B cell (primary cell): ENCODE data around the gene CHMP6. TPM values are rescaled to one million over a fixed set of nuclear protein-coding genes. Genes with fewer than 3 reads are reported as not detected.

Experiments
- ATAC-seq: fragments of 200-7000 bp; cut with Tn5 transposase; one replicate; pipeline ENCODE4 v1.10.0; 2021; ENCODE audit warnings: low read depth, mild to moderate bottlenecking, moderate number of reproducible peaks, moderate library complexity
- CTCF ChIA-PET: fragments of 350-600 bp; sonication (Branson Sonifier 250); formaldehyde crosslinking; loops from one replicate; lab custom pipeline; 2021; ENCODE audit warnings: antibody characterized with exemption, inconsistent platforms; lab: Charles Lee
- POLR2A ChIA-PET: fragments of 350-600 bp; sonication (Branson Sonifier 250); formaldehyde crosslinking; loops from one replicate; lab custom pipeline; 2021; ENCODE audit warnings: antibody characterized with exemption; lab: Charles Lee
- DNase-seq: peaks from one replicate; pipeline ENCODE4 v3.0.0; 2013
- H2AFZ ChIP-seq: 2 replicates; pipeline ENCODE4 v1.6.1; 2012; ENCODE audit warnings: mild to moderate bottlenecking, low read depth, low read length; ENCODE audit not compliant: insufficient read depth, poor library complexity, severe bottlenecking
- H3K27ac ChIP-seq, 2 donors: 1 replicate in 1 of 2; 2 replicates in 1 of 2; pipeline ENCODE4 v1.5.1; 2012 to 2013; ENCODE audit warnings: low read length in 2 of 2, mild to moderate bottlenecking in 2 of 2, moderate library complexity in 1 of 2
- H3K27me3 ChIP-seq, 4 experiments: fragments of 200-600 bp in 1 of 4; sonication (generic) in 1 of 4; replicated peaks in 1 of 4; 1 replicate in 2 of 4; 2 replicates in 2 of 4; pipeline versions ENCODE4 v1.6.1 to v1.7.0; 2013 to 2016; ENCODE audit warnings: low read length in 3 of 4, mild to moderate bottlenecking in 2 of 4, mixed read lengths in 1 of 4, moderate library complexity in 1 of 4; ENCODE audit not compliant: insufficient read depth in 4 of 4, control insufficient read depth in 3 of 4; ENCODE audit errors: control extremely low read depth in 1 of 4
- H3K36me3 ChIP-seq, 2 experiments: replicated peaks in 1 of 2; 1 replicate in 1 of 2; 2 replicates in 1 of 2; pipeline versions ENCODE4 v1.6.1 to v1.7.1; 2013; ENCODE audit warnings: low read length in 1 of 2; ENCODE audit not compliant: insufficient read depth in 2 of 2, control insufficient read depth in 1 of 2; ENCODE audit errors: control extremely low read depth in 1 of 2, extremely low read depth in 1 of 2
- H3K4me1 ChIP-seq, 2 donors: fragments of 200-600 bp in 1 of 2; sonication (generic) in 1 of 2; 1 replicate in 1 of 2; 2 replicates in 1 of 2; pipeline versions ENCODE4 v1.5.1 to v1.6.1; 2013 to 2017; ENCODE audit warnings: low read length in 2 of 2; ENCODE audit not compliant: control insufficient read depth in 2 of 2, insufficient read depth in 2 of 2
- H3K4me2 ChIP-seq: replicated peaks from 2 replicates; pipeline ENCODE3; 2012; ENCODE audit warnings: mild to moderate bottlenecking, low read depth, low read length; ENCODE audit not compliant: poor library complexity, severe bottlenecking
- H3K4me3 ChIP-seq, 5 experiments: fragments of 200-600 bp in 1 of 5; sonication (generic) in 1 of 5; 1 replicate in 3 of 5; 2 replicates in 2 of 5; pipeline versions ENCODE4 v1.5.1 to v1.7.0; 2011 to 2016; ENCODE audit warnings: low read length in 4 of 5, mild to moderate bottlenecking in 4 of 5, low read depth in 2 of 5, control low read depth in 1 of 5, moderate library complexity in 1 of 5; ENCODE audit not compliant: insufficient read depth in 1 of 5; ENCODE audit errors: control extremely low read depth in 1 of 5, extremely low read depth in 1 of 5
- H3K79me2 ChIP-seq: fragments of 200-600 bp; sonication (generic); one replicate; pipeline ENCODE4 v1.6.0; 2016; ENCODE audit warnings: low read length; ENCODE audit not compliant: control insufficient read depth, insufficient read depth
- H3K9ac ChIP-seq: fragments of 200-600 bp; sonication (generic); 2 replicates; pipeline ENCODE4 v1.6.1; 2017; ENCODE audit warnings: mild to moderate bottlenecking, low read length, moderate library complexity
- H3K9me3 ChIP-seq, 3 donors: one replicate each; pipeline versions ENCODE4 v1.6.1 to v1.7.1; 2013; ENCODE audit warnings: low read length in 2 of 3; ENCODE audit not compliant: control insufficient read depth in 2 of 3, insufficient read depth in 1 of 3; ENCODE audit errors: control extremely low read depth in 1 of 3
- H4K20me1 ChIP-seq: 2 replicates; pipeline ENCODE4 v1.6.0; 2012; ENCODE audit warnings: mild to moderate bottlenecking, low read length; ENCODE audit not compliant: insufficient read depth, control insufficient read depth, poor library complexity, severe bottlenecking
- H3K27ac Mint-ChIP-seq: one replicate; pipeline ENCODE4 v1.8.0; 2021; ENCODE audit warnings: mixed read lengths
- H3K27me3 Mint-ChIP-seq: one replicate; pipeline ENCODE4 v1.8.0; 2021; ENCODE audit warnings: mixed read lengths
- H3K4me1 Mint-ChIP-seq: one replicate; pipeline ENCODE4 v1.8.0; 2021; ENCODE audit warnings: mixed read lengths
- H3K4me3 Mint-ChIP-seq: one replicate; pipeline ENCODE4 v1.8.0; 2021; ENCODE audit warnings: mixed read lengths
- H3K9me3 Mint-ChIP-seq: one replicate; pipeline ENCODE4 v1.8.0; 2022; ENCODE audit warnings: mixed read lengths; ENCODE audit not compliant: insufficient read depth
- EZH2 ChIP-seq: IDR thresholded peaks from 2 replicates; pipeline ENCODE4 v1.6.1; 2012; ENCODE audit warnings: borderline replicate concordance, low read depth, mild to moderate bottlenecking, moderate library complexity, low read length; ENCODE audit not compliant: insufficient read depth, poor library complexity, severe bottlenecking
- WGBS: methylation state at CpG from one replicate; pipeline ENCODE4 v1.1.5; 2013; ENCODE audit warnings: missing lambda C conversion rate; ENCODE audit not compliant: insufficient coverage; 5-methylcytosine and 5-hydroxymethylcytosine counted together
- intact Hi-C: fragments of 100-400 bp; cut with micrococcal nuclease; formaldehyde crosslinking; loops from one replicate; pipeline ENCODE4 v1.10.0; 2022
- polyA plus RNA-seq: library from polyadenylated mRNA; depleted of rRNA; stranded (reverse); fragments of >200 nt; gene quantifications from 2 replicates; pipeline ENCODE4 v1.2.3, GENCODE V29; 2012
- total RNA-seq, 2 donors: library from RNA; stranded (reverse); fragments of 120-200 nt in 1 of 2; gene quantifications; 1 replicate in 1 of 2; 2 replicates in 1 of 2; pipeline versions ENCODE4 v1.2.3 to v1.2.4, GENCODE V29; 2013 to 2022
- TF ChIP-seq, protein P1 (sequence below): fragments of 200-600 bp; IDR thresholded peaks from one replicate; pipeline ENCODE4 v1.8.0; 2022; ENCODE audit warnings: antibody characterized with exemption, mild to moderate bottlenecking

CHMP6 gene
- total and polyA plus RNA-seq, 2 donors (not counting 1 experiment from before 2014, with no cell fraction given): 21.2 to 46.2 TPM

DNA sequence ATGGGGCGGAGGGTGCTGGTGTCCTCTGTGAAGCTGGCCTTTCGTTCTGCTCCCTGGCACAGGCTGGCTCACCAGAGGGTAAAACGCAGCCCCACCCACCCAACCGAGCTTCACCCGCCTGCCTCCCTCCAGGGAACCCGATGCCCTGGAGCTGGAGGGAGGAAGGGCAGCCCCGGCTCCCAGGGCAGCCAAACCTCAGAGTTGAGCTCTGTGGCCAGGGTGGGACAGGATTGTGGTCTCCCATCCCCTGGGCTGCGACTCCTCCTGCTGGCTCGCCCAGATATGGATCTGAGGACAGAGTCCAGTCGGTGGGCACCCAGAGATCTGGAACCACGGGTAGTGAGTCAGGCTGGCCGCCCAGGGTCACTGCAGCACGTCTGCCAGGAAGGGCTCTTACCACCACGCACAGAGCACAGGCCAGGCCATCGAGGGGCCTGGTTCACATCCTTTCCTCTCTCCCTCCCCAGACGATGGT, 42.6 kb upstream of the CHMP6 start:
- peaks cover 0 to 4% (median 0%) of the 10 kb centered on the region in 3 donors for H3K9me3 ChIP-seq
- peaks cover 0 to 30% of the 10 kb centered on the region in 2 experiments for H3K36me3 ChIP-seq
- peaks cover 14% of the 10 kb centered on the region for H3K4me1 Mint-ChIP-seq
- H3K9me3 Mint-ChIP-seq: no peaks in the 10 kb centered on the region
- no peak overlapping the region for H3K4me2 ChIP-seq
- intact Hi-C loops: no loop called here
- ChIA-PET POLR2A (no interaction called here), CTCF (interaction anchor here (0.6 to 1.2 kb wide), 2 partner anchors 38 to 62 kb away, joined by 4 read pairs; no protein-coding TSS in a partner anchor)
- H3K27me3 ChIP-seq: no peaks in the 10 kb centered on the region
- no peaks in the 10 kb centered on the region for H3K27me3 Mint-ChIP-seq
- no peak overlapping the region for H2AFZ ChIP-seq
- DNase-seq: no peak
- ATAC-seq: no peak
- no peak overlapping the region for H3K4me3 Mint-ChIP-seq
- H3K79me2 ChIP-seq: no peaks in the 10 kb centered on the region
- no peak overlapping the region for H3K27ac ChIP-seq
- TF ChIP-seq, protein P1, sequence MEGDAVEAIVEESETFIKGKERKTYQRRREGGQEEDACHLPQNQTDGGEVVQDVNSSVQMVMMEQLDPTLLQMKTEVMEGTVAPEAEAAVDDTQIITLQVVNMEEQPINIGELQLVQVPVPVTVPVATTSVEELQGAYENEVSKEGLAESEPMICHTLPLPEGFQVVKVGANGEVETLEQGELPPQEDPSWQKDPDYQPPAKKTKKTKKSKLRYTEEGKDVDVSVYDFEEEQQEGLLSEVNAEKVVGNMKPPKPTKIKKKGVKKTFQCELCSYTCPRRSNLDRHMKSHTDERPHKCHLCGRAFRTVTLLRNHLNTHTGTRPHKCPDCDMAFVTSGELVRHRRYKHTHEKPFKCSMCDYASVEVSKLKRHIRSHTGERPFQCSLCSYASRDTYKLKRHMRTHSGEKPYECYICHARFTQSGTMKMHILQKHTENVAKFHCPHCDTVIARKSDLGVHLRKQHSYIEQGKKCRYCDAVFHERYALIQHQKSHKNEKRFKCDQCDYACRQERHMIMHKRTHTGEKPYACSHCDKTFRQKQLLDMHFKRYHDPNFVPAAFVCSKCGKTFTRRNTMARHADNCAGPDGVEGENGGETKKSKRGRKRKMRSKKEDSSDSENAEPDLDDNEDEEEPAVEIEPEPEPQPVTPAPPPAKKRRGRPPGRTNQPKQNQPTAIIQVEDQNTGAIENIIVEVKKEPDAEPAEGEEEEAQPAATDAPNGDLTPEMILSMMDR: no peak
- TF ChIP-seq EZH2: no peak
- no peaks in the 10 kb centered on the region for H4K20me1 ChIP-seq
- H3K4me1 ChIP-seq: peaks cover 10 to 15% of the 10 kb centered on the region in 2 donors
- no peak overlapping the region for H3K4me3 ChIP-seq
- no peak overlapping the region for H3K9ac ChIP-seq
- H3K27ac Mint-ChIP-seq: no peak overlapping the region
- WGBS: 96% methylated on average over 12 of the region's 16 CpGs
